GM10847 (cell line): ENCODE data around the gene IFFO2.

Experiments
- POLR2A ChIP-seq: IDR thresholded peaks from 2 replicates; pipeline ENCODE4 v1.6.1; 2011; ENCODE audit not compliant: insufficient read length; ENCODE audit errors: extremely low read depth

IFFO2 gene

DNA sequence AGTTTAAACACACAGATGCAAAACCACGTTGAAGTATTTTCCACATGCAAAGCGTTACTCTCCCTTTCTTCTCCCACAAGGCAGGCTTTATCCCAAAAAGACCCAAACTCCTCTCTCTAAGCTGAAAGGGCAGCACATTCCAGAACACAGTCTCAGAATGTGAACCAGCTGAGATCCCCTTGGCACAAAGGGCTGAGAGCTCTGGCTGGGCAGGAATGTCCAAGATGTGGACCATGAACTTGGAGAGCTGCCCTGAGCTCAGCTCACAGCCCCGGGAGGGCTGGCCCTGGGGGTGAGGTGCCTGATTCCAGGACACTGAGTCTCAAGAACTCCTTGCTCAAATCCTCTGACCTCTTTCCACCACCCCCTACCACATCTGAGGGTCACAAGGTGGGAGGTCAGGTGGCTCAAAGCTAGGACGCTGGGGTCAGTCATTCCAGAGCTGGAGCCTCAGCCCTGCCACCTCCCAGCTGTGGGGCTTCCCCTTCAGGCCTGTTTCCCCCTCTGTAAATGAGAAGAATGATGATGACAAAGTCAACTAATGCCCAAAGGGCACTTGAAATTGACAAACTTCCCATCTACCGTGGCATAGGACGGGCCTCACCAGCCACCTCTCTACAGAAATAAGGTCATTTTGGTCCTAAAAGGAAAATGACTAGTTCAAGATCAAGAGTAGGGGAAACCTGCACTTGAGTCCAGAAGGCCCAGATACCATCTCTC lies 65.6 kb downstream of the IFFO2 start:
- TF ChIP-seq POLR2A = no peak

DNA sequence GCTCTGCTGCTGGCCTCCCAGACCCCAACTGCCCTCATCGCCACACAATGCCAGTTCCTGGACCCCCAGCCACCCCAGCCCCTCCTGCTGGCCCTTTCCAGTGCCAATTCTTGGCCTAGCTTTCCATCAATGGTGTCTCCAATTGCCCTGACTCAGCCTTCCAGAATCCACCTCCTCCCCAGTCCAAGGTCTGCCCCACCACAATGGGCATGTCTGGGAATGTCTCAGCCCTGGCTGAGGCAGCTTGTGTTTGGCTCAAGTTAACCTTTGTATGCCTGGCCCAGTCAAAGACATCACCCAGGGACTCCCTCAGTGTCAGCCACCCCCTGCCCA lies 70.5 kb downstream of the IFFO2 start:
- no peak for TF ChIP-seq POLR2A

GRCh38 chr1:18885311-18886002 lies 71.0 kb downstream of the IFFO2 start:
- TF ChIP-seq POLR2A = no peak

DNA sequence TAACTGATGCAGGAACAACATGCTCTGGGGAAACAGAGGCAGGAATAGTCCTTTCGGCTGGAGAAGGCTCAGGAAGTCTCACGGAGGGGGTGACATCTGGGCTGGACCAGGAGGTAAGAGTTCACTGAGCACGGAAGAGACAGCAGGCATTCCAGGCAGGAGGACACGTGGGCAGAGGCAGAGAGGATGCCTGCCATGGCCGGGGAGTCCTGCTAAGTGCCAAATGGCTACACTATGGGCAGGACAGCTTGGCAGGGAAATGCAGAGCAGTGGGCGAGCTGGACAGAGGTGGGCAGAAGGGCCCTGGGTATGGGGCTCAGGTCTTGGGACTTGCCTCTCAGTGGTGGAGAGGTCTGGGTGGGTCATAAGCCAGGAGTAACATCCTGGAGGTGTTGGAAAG lies 71.7 kb downstream of the IFFO2 start:
- TF ChIP-seq POLR2A = no peak

DNA sequence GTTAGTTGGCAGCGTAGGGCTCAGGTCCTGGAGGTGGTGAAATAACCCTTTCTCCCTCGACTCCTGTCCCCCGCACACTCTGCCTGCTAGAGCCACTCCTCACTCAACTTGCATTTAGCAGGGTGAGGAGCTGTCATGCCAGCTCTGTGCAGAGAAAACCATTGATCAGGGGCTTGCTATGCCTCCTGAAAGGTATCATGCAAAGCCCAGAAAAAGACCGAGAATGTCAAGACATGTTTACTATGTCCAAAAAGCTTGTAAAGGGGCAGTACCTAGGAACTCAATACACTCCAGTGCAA lies 72.1 kb downstream of the IFFO2 start:
- TF ChIP-seq POLR2A = no peak

- no peak for TF ChIP-seq POLR2A
Measured at GRCh38 chr1:18883636-18884418, 72.6 kb downstream of the IFFO2 start.

DNA sequence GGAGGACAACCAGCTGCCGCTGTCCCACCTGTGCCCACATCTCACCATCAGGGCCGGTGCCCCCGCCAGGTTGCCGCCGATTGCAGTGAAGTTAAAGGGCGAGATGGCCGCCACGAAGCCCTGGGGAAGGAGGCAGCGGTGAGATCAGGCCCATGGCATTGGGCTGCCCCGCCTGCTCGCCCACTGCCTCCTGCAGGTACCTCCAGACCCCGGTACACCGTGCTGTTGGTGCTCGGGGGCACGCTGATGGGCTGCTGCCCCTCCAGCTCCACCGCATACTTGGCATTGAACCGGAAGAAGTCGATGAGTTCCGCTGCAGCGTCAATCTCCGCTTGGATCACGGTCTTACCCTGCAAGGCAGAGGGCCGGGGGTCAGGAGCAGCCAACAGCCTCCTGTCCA lies 73.4 kb downstream of the IFFO2 start:
- TF ChIP-seq POLR2A = no peak

DNA sequence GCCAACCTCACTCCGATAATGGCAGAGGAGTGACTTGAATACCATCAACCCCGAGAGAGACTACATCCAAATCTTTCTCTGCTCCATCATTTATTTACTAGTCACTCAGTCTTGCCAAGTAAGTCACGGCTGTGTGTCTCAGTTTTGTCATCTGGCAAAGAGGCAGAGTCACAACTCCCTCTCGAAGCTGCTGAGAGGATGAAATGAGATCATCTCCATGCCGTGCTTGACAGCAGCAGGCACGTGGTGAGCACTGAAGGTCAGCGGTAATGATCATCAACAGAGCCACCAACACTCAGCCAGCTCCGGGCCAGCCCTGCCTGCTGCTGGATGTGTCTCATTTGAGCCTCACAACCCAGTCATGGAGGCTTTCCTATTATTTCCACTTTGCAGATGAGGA lies 74.0 kb downstream of the IFFO2 start:
- no peak for TF ChIP-seq POLR2A

DNA sequence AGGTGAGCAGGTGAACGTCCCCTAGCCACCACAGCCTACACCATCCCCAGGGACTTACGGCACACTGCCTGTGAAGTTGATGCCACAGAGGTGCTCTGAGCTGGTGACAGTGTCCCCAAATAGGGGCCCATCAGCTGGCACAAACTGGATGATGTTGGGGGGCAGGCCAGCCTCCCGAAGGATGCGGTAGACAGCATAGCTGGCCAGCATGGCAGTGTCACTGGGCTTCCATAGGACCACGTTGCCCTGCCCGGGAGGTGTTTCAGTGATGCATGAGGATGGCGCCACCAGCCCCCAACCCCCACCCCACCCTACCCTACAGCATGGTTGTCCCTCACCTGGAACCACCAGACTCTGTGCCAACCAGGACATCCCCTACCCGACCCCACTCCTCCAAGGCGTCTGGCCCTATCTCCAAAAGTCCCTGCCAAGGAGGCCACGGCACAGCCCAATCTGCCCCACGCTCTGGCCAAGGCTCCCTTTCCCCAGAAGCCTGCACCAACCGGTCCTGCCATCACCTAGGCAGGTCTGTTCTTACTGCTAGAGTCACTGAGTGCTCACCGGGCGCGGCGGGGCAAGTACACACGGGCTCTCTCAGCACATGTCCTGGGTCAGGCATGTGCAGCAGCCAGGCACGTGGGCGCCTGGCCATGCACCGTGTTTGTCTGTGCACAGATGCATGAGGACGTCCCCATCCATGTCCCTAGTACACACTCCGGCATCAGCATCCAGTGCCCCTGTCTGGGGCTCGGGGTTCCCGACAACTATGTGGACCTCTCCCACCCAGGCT lies 74.6 kb downstream of the IFFO2 start:
- no peak for TF ChIP-seq POLR2A

DNA sequence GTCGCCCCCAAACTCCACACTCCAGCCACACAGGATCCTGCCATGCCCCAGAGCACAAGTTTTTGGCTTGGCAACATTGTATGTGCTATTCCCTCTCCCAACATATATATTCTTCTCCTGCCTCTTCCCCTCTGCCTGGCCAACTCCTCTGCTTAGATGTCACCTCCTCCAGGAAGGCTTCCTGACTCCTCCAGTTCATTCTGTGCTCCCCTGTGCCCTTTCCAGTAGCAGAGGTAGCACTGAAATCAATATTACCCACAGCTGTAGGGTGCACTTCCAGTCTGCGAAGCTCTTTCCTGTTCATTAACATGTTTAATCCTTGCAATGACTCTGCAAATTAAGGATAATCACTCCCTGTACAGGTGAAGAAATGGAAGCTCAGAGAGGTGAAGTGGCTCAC lies 75.3 kb downstream of the IFFO2 start:
- TF ChIP-seq POLR2A = no peak

DNA sequence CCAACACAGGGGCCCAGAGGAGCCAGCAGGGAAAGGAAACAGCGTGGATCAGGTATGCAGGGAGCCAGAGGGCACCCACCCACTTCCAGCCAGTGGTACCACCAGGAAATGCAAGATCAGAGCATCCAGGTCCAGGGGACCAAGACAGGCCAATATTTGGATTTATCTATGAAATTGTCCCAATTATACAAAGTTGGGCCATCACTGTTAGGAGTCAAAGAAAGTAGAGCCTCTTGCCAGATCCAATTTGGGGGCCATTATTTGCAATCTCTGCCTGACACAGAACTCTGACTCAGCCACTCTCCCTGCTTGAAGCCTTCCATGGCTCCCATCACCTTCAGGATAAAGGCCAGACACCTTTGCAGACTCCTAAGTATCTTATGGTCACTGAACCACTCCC lies 75.9 kb downstream of the IFFO2 start:
- no peak for TF ChIP-seq POLR2A

- TF ChIP-seq POLR2A = no peak
Measured at GRCh38 chr1:18879791-18880309, 76.6 kb downstream of the IFFO2 start.

DNA sequence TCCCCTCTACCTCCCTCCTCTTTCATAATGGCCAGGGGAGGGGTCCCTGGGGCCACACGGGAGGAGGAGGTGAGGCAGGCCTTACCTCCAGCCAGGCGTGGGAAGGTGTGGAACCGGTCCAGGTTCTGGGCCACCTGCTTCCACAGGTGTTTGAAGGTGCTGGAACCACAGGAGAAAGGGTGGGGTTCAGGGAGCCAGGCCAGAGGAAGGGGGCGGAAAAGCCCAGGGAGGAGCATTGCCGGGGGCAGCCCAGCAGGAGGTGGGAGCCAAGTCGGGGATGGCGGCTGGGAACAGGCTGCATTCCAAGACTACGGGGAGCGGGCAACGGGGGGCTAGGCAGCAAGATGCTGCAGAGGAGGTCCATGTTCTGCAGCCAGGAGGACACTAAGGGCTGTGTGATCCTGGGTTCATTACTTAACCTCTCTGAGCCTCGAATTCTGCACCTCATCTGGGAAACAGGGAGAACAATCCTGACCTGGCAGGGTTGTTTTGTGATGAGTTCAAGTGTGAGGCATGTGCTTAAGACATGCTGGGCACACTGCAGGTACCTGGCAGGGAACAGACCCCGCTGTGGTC lies 77.2 kb downstream of the IFFO2 start:
- no peak for TF ChIP-seq POLR2A

DNA sequence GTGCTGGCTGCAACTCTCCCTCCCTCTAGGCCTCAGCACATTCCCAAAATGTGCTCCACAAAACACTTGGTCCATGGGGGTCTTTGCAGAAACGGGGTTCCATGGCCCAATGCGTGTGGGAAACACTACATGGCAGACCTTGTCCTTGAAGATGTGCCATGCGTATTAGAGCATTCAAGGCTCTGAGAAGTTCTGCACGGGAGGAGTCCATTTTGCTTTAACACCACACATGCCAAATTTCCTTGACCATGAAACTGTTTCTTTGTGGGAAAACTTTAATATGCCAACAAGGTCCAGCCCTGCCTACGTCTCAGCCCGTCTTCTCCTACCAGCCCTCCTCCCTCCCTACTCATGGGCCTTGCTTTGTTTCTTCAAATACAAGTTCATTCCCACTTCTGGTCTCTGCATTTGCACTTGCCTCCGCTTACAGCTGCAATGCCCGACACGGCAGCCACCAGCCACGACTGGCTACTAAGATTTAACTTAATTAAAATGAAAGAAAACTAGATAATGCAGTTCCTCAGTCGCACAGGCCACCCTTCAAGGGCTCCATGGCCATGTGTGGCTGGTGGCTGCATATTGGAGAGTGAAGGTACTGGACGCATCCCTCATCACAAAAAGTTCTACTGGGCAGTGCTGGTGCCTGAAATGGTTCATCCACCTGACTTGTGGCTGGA lies 77.8 kb downstream of the IFFO2 start:
- no peak for TF ChIP-seq POLR2A

DNA sequence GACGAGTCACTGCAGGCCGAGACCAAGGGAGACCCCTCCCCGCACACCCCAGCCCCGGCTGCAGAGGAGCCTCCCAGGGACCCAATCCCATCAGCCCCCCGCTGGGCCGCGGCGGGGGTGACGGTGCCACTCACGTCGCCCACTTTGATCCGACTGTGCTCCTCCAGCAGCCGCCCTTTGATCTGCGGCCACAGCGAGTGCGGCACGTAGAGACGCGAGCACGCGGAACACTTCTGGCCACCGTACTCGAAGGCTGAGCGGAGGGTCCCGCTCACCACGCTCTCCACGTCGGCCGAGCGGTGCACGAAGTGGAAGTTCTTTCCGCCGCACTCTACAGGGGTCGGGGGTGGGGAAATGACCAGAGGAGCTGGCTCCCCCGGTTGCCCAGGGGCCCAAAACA lies 79.2 kb downstream of the IFFO2 start:
- TF ChIP-seq POLR2A = no peak

DNA sequence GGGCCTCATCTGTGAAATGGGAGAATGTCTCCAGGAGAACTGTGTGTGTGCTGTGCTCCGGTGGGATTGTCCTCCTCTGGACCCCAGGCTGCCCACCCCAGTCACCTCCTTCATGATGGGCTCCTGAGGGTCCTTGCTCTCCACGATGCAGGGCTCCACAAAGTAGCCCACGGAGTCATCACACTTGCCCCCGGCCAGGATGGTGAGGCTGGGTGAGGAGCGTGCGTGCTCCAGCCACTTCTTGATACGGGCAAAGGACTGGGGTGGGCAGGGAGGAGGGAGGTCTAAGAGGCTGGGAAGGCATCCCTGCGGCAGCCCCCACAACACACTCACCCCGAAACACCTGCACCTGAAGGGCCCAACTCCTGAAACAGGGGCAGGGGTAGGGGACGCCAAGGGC lies 80.3 kb downstream of the IFFO2 start:
- no peak for TF ChIP-seq POLR2A
